Measurements from ENCODE around the gene RASGRF1. TPM values are rescaled to one million over a fixed set of nuclear protein-coding genes. Genes with fewer than 3 reads are reported as not detected.

The RASGRF1 gene, protein sequence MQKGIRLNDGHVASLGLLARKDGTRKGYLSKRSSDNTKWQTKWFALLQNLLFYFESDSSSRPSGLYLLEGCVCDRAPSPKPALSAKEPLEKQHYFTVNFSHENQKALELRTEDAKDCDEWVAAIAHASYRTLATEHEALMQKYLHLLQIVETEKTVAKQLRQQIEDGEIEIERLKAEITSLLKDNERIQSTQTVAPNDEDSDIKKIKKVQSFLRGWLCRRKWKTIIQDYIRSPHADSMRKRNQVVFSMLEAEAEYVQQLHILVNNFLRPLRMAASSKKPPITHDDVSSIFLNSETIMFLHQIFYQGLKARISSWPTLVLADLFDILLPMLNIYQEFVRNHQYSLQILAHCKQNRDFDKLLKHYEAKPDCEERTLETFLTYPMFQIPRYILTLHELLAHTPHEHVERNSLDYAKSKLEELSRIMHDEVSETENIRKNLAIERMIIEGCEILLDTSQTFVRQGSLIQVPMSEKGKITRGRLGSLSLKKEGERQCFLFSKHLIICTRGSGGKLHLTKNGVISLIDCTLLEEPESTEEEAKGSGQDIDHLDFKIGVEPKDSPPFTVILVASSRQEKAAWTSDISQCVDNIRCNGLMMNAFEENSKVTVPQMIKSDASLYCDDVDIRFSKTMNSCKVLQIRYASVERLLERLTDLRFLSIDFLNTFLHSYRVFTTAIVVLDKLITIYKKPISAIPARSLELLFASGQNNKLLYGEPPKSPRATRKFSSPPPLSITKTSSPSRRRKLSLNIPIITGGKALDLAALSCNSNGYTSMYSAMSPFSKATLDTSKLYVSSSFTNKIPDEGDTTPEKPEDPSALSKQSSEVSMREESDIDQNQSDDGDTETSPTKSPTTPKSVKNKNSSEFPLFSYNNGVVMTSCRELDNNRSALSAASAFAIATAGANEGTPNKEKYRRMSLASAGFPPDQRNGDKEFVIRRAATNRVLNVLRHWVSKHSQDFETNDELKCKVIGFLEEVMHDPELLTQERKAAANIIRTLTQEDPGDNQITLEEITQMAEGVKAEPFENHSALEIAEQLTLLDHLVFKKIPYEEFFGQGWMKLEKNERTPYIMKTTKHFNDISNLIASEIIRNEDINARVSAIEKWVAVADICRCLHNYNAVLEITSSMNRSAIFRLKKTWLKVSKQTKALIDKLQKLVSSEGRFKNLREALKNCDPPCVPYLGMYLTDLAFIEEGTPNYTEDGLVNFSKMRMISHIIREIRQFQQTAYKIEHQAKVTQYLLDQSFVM (N-terminal part only)
- 1 to 10 TPM in 2 of 5 donors, under 1 TPM in 1, not detected in 2; 0.18 to 3.8 (median 2.2) TPM for total RNA-seq
- polyA plus RNA-seq, result under 1 TPM in 1 of 3 donors, not detected in 2; 0.10 TPM
- long read RNA-seq, donor 1, result 0 reads
- long read RNA-seq, donor 2, result 0 reads
- long read RNA-seq, donor 3, result 0 reads
- long read RNA-seq, donor 4, result 0 reads
- long read RNA-seq, donor 5, result 0 reads
- long read RNA-seq, donor 6, result 0 reads
- long read RNA-seq, donor 7, result 0 reads
- long read RNA-seq, donor 8, result 0 reads
- long read RNA-seq, donor 9, result 0 reads
- long read RNA-seq, donor 10, result 0 reads

DNA sequence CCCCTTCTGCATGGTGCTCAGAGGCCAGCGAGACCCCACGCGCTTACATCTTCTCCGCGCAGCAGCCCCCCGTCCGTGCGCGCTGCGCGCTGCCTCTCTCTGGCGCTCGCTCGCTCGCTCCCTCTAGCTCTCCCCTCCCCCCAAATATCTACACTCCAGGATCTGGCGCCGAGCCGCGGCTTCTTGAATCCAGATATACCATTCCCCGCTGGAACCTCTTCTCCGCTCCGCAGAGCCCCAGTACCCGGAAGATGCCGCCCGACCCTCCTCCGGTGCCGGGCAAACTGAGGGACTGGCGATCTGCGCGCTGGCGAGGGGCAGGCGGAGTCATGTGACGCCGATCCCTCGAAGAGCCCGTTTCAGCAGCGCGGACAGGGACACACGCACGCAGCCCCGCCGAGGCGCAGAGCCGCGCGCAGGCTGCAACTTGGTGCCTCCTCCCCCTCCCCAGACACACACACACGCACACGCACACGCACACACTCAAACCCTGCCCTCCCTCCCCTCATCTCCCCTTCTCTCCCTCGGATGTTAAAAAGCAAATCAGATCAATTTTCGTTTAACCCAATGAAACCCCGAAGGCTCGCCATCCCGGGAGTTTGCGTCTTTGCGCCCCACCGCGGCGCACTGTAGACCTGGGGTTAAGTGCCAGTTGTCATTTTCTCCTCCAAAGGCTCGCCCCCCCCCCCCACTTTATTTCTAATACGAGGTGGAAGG, at the start of gene RASGRF1:
Gene RASGRF1 (minus strand): TSS at position 294 of the 717 bp plus-strand sequence. CDS start 282 bp downstream, at position 12.
- Histone ChIP-seq H3K9me3 (no peaks in the 10 kb centered on the region), H3K4me3 (peak within 1 kb of the TSS; percentile 18 to 36 (median 32)), H3K36me3 (no peaks in the 10 kb centered on the region), H3K27ac (no peak within 1 kb of the TSS), H3K27me3 (peaks cover 31 to 100% (median 63%) of the 10 kb centered on the region in 3 donors), H3K4me1 (peaks cover 13 to 28% (median 25%) of the 10 kb centered on the region in 4 donors)
- TF ChIP-seq EP300 (IDR thresholded peaks at IDR 0.05) (no peak), CTCF (IDR thresholded peaks at IDR 0.05) (no peak), POLR2A (IDR thresholded peaks at IDR 0.05) (no peak)
- WGBS, 5 donors, result 1 to 3% (median 2%) methylated on average over 42 to 61 of the region's 61 CpGs
- intact Hi-C loops (cut with DNase I; ENCODE audit: low total_unique reads), result no loop called here
- DNase-seq, result peak in 1 of 2 donors; percentile 37

GRCh38 chr15:79136434-79137046, 46.0 kb upstream of the RASGRF1 start:
- TF ChIP-seq CTCF (IDR thresholded peaks at IDR 0.05) (no peak), POLR2A (IDR thresholded peaks at IDR 0.05) (no peak), EP300 (IDR thresholded peaks at IDR 0.05) (no peak), POLR2AphosphoS5 (IDR thresholded peaks at IDR 0.05) (no peak)
- no peaks in the 10 kb centered on the region for H3K4me1 ChIP-seq
- no peak for DNase-seq
- peaks cover 0 to 5% (median 2%) of the 10 kb centered on the region in 4 donors for H3K9me3 ChIP-seq
- peaks cover 0 to 18% (median 0%) of the 10 kb centered on the region in 3 donors for H3K27me3 ChIP-seq
- 58 to 72% (median 63%) methylated on average over 3 of the region's 3 CpGs for WGBS, 5 donors
- no peak overlapping the region for H3K27ac ChIP-seq
- H3K4me3 ChIP-seq, result no peak overlapping the region
- H3K36me3 ChIP-seq, result no peaks in the 10 kb centered on the region
- intact Hi-C loops (cut with DNase I; ENCODE audit: low total_unique reads), result no loop called here

DNA sequence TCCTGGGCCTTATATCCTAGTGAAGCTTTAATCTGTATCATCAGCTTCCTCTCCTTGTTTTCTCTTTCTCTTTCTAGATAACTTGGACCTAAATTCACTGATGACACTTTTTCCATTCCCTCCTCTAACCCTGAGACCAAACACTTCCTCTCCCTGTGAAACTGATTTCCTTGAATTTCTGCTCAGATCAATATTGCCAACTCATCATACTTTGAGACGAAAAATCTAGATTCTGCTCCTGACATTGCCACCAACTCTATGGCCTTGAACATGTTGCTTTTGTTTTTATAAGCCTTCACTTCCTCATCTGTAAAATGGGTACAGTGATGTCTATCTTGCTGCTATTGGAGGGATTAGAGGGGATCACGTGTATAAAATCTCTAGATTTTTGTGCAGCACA, 42.7 kb upstream of the RASGRF1 start:
- TF ChIP-seq POLR2A (IDR thresholded peaks at IDR 0.05), result no peak
- no peak overlapping the region for H3K4me3 ChIP-seq
- intact Hi-C loops (cut with DNase I; ENCODE audit: low total_unique reads), result no loop called here

DNA sequence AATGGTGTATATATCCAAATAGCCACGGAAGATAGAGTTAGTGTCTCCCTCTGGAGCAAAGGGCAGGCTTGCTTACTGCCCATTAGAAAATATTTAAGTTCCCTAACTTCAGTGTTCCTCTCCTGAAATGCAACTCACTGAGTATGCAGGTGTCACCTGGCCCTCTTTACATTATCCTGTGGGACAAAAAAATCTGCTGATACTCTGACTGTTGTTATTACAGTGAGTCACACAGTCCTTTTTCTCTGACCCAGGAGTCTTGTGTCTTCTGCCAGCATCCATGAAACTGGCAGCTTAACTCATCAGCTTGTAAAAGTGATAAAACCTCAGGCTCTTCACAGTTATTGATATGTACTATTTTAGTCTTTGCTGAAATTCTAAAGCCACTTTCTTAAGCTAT, 42.2 kb upstream of the RASGRF1 start:
- intact Hi-C loops (cut with DNase I; ENCODE audit: low total_unique reads), result no loop called here
- WGBS, 5 donors, result 52 to 82% (median 62%) methylated on average over 1 of the region's 1 CpG
- H3K4me3 ChIP-seq, result no peak overlapping the region
- H3K27ac ChIP-seq, result no peak overlapping the region
- H3K9me3 ChIP-seq, result peaks cover 0 to 34% (median 18%) of the 10 kb centered on the region in 4 donors
- DNase-seq, result no peak
- no peaks in the 10 kb centered on the region for H3K4me1 ChIP-seq
- peaks cover 0 to 31% (median 0%) of the 10 kb centered on the region in 3 donors for H3K27me3 ChIP-seq
- H3K36me3 ChIP-seq, result no peaks in the 10 kb centered on the region
- TF ChIP-seq POLR2AphosphoS5 (IDR thresholded peaks at IDR 0.05), result no peak
- no peak for TF ChIP-seq EP300 (IDR thresholded peaks at IDR 0.05)
- TF ChIP-seq POLR2A (IDR thresholded peaks at IDR 0.05), result no peak
- no peak for TF ChIP-seq CTCF (IDR thresholded peaks at IDR 0.05)

More for the DNA sequence above, 42.7 kb upstream of the RASGRF1 start:
- Histone ChIP-seq H3K36me3 (no peaks in the 10 kb centered on the region), H3K27ac (no peak overlapping the region), H3K4me1 (no peaks in the 10 kb centered on the region), H3K9me3 (peaks cover 0 to 30% (median 18%) of the 10 kb centered on the region in 4 donors), H3K27me3 (peaks cover 0 to 32% (median 0%) of the 10 kb centered on the region in 3 donors)
- no peak for DNase-seq
- 78 to 86% (median 83%) methylated on average over 2 of the region's 2 CpGs for WGBS, 5 donors
